Mammary epithelial cell (primary cell): ENCODE results near the gene KCNH6.

Experiments
- CTCF ChIP-seq, 2 donors: IDR thresholded peaks in 1 of 2; conservative IDR thresholded peaks in 1 of 2; 2 replicates each; pipeline ENCODE4 v1.5.1; 2011 to 2012; ENCODE audit warnings: inconsistent platforms in 2 of 2, low read length in 2 of 2, mild to moderate bottlenecking in 2 of 2, control low read depth in 1 of 2, low read depth in 1 of 2; ENCODE audit not compliant: insufficient read depth in 1 of 2; ENCODE audit errors: extremely low read depth in 1 of 2
- EZH2 ChIP-seq: IDR thresholded peaks from 2 replicates; pipeline ENCODE4 v1.6.1; 2012; ENCODE audit warnings: low read length, inconsistent platforms, borderline replicate concordance

GRCh38 chr17:63543822-63544420 lies 20.8 kb downstream of the KCNH6 start:
- TF ChIP-seq CTCF (conservative IDR thresholded peaks at IDR 0.05 in 1 of 2, IDR thresholded peaks at IDR 0.05 in 1 of 2; ENCODE audit: extremely low read depth in 1 of 2, insufficient read depth in 1 of 2, low read depth in 1 of 2, low read length in 2 of 2) = no peak
- no peak for TF ChIP-seq EZH2
